Stimulated activated CD4-positive, alpha-beta T cell treated with anti-CD3 and anti-CD28 coated beads, TNF-alpha, amount 100 ng/mL, for 48 hours (primary cell): ENCODE measurements around the gene HEMK1.

Experiments
- DNase-seq, 3 donors: peaks; one replicate each; pipeline ENCODE4 v3.0.0-alpha.2; 2020; ENCODE audit warnings: low read depth in 3 of 3

The HEMK1 gene

GRCh38 chr3:50542177-50543034 is 26.9 kb upstream of the HEMK1 start:
- peak; percentile 26 to 49 (median 43) for DNase-seq

GRCh38 chr3:50545781-50546180 is 23.5 kb upstream of the HEMK1 start:
- no peak for DNase-seq

- no peak for DNase-seq
These were observed 20.1 kb upstream of the HEMK1 start for GRCh38 chr3:50549226-50549625.

GRCh38 chr3:50550079-50550736 is 19.1 kb upstream of the HEMK1 start:
- DNase-seq = peak; percentile 39 to 61 (median 46)

DNA sequence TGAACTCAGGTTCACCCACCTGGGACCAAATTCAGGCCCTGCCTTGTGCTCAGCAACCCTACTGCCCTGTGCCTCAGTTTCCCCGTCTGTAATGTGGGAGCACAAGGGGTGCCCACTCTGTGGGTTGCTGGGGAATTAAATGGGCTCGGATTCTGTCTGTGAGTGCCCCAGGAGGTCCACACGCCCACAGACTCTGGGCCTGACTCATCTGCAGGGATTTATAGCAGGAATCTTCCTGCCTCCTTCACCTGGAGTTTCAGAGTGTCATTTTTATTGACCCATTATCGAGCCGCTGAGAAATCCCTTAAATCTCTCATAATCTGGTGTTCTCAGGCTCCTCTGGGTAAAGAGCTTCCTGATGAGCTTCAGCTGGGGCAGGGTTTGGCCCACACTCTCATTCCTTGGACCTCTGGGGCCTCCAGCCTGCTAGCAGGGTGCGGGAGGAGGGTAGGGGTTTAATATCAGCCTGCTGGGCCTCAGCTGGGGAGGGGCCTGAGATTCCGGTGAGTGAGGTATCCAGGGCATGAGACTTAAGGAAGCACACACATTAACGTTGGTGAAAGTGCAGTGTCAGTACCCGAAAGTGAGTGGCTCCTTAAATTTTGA is 18.2 kb upstream of the HEMK1 start:
- no peak for DNase-seq

GRCh38 chr3:50551681-50552435 is 17.5 kb upstream of the HEMK1 start:
- no peak for DNase-seq

DNA sequence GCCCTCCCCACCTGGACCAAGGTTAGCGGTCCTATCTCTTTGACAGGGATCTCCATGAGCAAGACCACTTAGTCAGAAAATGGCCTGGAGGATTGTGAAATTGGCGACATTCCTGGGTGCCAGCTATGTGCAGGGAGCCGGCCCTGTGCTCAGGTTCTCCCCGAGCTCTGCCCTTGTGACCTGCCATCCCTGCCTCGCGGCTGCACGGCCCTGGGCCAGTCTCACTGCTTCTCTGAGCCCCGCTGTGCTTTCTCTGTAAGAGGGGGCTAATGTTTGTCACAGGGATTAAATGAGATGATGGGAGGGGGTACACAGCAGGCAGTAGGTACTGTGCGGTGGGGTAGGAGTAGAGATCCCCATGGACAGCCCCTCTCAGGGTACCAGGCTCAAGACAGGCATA is 16.7 kb upstream of the HEMK1 start:
- DNase-seq = no peak

GRCh38 chr3:50554553-50554952 is 14.8 kb upstream of the HEMK1 start:
- no peak for DNase-seq

- no peak for DNase-seq
These were observed 12.2 kb upstream of the HEMK1 start for GRCh38 chr3:50557106-50557505.

- DNase-seq = no peak
These were observed 11.4 kb upstream of the HEMK1 start for GRCh38 chr3:50557915-50558314.

DNA sequence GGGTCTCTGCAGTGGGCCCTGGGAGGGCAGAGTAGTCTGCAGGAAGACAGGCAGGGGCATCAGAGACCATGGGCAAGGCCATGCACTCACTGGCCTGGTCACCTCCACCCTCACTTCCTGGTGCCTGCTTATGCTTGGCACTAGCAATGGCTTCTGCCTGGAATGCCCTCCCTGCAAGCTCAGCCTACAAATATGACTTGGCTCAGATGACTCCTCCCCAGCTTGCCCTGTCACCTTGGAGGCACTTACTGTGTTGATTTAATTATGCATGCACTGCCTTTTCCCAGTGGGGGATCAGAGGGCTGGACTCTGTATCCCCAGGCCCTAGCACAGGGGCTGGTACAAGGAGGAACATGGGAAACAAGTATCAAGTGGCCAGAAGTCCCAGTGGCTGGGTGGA is 9.6 kb upstream of the HEMK1 start:
- DNase-seq = no peak

DNA sequence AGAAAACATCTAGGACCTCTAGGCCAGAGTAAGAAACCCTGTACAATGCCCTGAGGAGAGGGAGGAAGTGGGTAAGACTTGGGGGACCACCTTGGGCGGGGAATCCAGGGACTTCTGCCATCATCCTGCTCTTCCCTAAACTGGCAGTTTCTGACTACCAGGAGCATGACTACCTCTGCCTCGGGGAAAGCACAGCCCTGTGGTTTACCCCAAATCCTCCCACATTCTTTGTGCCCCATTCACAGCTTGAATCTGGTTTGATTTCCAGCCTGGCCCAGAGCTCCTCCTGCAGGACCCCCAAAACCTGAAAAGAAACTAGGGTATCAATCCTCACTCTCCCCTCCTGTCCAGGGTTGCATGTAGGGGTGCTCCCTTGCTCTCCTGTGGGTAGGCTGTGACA is 6.5 kb upstream of the HEMK1 start:
- no peak for DNase-seq

DNA sequence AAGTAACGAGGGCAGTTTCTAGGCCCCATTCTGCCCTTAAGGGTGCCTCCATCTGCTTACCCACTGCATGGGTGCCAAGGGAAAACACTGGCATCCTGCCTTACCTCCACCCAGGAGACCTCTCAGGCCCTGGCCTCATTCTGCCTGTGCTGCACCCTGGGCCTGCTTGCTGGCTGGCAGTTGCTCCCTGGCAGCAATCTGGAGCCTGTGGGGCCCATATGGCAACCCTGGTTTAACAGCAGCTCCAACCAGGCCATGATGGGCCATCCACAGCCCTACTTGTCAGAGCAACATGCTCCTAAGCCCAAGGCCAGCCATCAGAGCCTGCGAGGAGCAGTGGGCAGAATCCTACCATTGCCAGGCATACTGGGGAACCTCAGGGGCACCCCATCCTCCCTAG is 5.5 kb upstream of the HEMK1 start:
- no peak for DNase-seq

- DNase-seq = no peak
These were observed 5.0 kb upstream of the HEMK1 start for GRCh38 chr3:50564321-50564720.

GRCh38 chr3:50567011-50567385 is 2.3 kb upstream of the HEMK1 start:
- no peak for DNase-seq

- peak; percentile 92 to 96 (median 93) for DNase-seq
These were observed 1.7 kb upstream of the HEMK1 start, which contains the start of gene C3orf18 for GRCh38 chr3:50567386-50568167. TSS of gene C3orf18 (minus strand) at chr3:50567747. CDS start at chr3:50565699, 2,048 bp downstream.

DNA sequence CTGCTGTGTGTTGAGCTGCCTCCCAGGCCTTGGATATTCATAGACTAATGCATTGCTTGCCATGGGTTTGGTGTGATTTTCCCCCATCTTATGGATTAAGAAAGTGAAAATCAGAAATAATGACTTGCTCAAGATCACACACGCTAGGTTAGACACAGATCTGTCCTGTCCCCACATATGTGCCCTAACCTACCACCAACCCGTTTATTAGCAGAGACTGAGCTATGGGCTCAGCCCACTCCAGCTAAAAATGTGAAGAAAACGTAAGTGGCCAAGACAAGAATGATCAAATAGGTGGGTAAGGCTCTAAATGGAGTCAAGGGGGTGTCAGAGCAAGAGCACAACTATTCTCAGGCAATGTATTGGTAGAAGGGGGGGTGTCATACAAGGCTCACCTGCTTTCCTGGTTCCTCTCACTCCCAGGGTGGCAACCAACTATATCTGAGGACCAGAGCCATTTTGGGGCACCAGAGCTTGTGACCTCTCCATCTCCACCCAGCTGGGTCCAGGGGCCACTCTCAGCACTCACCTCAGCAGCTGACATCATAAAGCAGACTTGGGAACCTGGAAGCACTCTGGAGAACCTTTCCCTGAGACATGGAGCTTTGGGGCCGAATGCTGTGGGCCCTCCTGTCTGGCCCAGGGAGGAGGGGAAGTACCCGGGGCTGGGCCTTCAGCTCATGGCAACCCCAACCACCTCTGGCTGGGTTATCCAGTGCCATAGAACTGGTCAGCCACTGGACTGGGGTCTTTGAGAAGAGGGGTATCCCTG is 1.4 kb downstream of the HEMK1 start:
- DNase-seq = no peak

- DNase-seq = no peak
These were observed 2.2 kb downstream of the HEMK1 start for GRCh38 chr3:50571486-50571885.

- peak in 2 of 3 donors; percentile 74 to 82 for DNase-seq
These were observed 2.8 kb downstream of the HEMK1 start for GRCh38 chr3:50572158-50572557.

- no peak for DNase-seq
These were observed 3.6 kb downstream of the HEMK1 start for GRCh38 chr3:50572801-50573371.
